HepG2 (cell line): ENCODE measurements around the gene MRPL27. TPM values are rescaled to one million over a fixed set of nuclear protein-coding genes. Genes with fewer than 3 reads are reported as not detected.
A peak's percentile ranks its signal among the peaks of the same experiment; 100 is the strongest.

Experiments used
- ATAC-seq: fragments of 200-7000 bp; cut with Tn5 transposase; 3 replicates; pipeline ENCODE4 v1.9.1; 2020; ENCODE audit warnings: mild to moderate bottlenecking, moderate library complexity
- BruUV-seq: library from RNA; stranded (reverse); fragments of 400-500 nt; replicated peaks from 2 replicates; lab custom pipeline; 2021; lab: Mats Ljungman, UMichigan
- CTCF ChIA-PET: fragments of 300-600 bp; formaldehyde crosslinking; extraction: SDS; loops from one replicate; lab custom pipeline; 2021; ENCODE audit warnings: low total read pairs, inconsistent platforms, low intra/inter-chr PET ratio; lab: Yijun Ruan, JAX
- POLR2A ChIA-PET: fragments of 350-600 bp; sonication (Branson Sonifier 250); formaldehyde crosslinking; loops from one replicate; lab custom pipeline; 2020; ENCODE audit warnings: antibody characterized with exemption, inconsistent platforms; lab: Yijun Ruan, JAX
- DNase-seq: peaks from one replicate; pipeline ENCODE4 v3.0.0-alpha.2; 2015; ENCODE audit warnings: low spot score
- FAIRE-seq: peaks from 3 replicates; lab custom pipeline; 2011; peaks lifted over from hg19 to GRCh38; lab: Jason Lieb, UNC
- H2AFZ ChIP-seq: one replicate; pipeline ENCODE4 v1.6.1; 2011; ENCODE audit warnings: low read length, inconsistent platforms
- H3K27ac ChIP-seq: fragments of 300-600 bp; 3 replicates; pipeline ENCODE4 v1.8.0; 2011; ENCODE audit warnings: mixed run types, mild to moderate bottlenecking, mixed read lengths, low read length, inconsistent platforms; ENCODE audit not compliant: insufficient read depth; ENCODE audit errors: extremely low read length
- H3K27me3 ChIP-seq, 2 experiments: fragments of 200-600 bp in 1 of 2; 2 replicates in 1 of 2; 3 replicates in 1 of 2; pipeline versions ENCODE4 v1.6.0 to v1.8.0; 2011; ENCODE audit warnings: low read length in 2 of 2, mild to moderate bottlenecking in 2 of 2, moderate library complexity in 2 of 2, inconsistent platforms in 1 of 2; ENCODE audit not compliant: insufficient read depth in 2 of 2, control insufficient read depth in 1 of 2
- H3K36me3 ChIP-seq, 2 experiments: fragments of 200-600 bp in 1 of 2; replicated peaks in 1 of 2; 2 replicates in 1 of 2; 3 replicates in 1 of 2; pipeline versions ENCODE4 v1.5.1 to v1.8.0; 2011; ENCODE audit warnings: low read length in 2 of 2, inconsistent platforms in 1 of 2; ENCODE audit not compliant: insufficient read depth in 2 of 2, control insufficient read depth in 1 of 2
- H3K4me1 ChIP-seq: 2 replicates; pipeline ENCODE4 v1.5.1; 2012; ENCODE audit warnings: low read length, inconsistent platforms; ENCODE audit not compliant: insufficient read depth
- H3K4me2 ChIP-seq: 2 replicates; pipeline ENCODE4 v1.6.0; 2011; ENCODE audit warnings: low read depth, low read length, inconsistent platforms
- H3K4me3 ChIP-seq, 3 experiments: fragments of 200-600 bp in 1 of 3; sonication (generic), shearing (Covaris generic) in 1 of 3; replicated peaks in 1 of 3; 2 replicates each; pipeline ENCODE4 v1.5.1; 2011 to 2016; ENCODE audit warnings: low read length in 3 of 3, inconsistent platforms in 2 of 3, low read depth in 2 of 3, mild to moderate bottlenecking in 2 of 3, control low read depth in 1 of 3, mixed read lengths in 1 of 3; ENCODE audit not compliant: insufficient read depth in 1 of 3
- H3K79me2 ChIP-seq: one replicate; pipeline ENCODE4 v1.6.1; 2011; ENCODE audit warnings: low read length, inconsistent platforms; ENCODE audit not compliant: insufficient read depth
- H3K9ac ChIP-seq: 2 replicates; pipeline ENCODE4 v1.6.0; 2011; ENCODE audit warnings: mild to moderate bottlenecking, low read depth, low read length, inconsistent platforms; ENCODE audit not compliant: insufficient read depth
- H3K9me3 ChIP-seq: 2 replicates; pipeline ENCODE4 v1.5.1; 2012; ENCODE audit warnings: mild to moderate bottlenecking, low read length
- H4K20me1 ChIP-seq: 2 replicates; pipeline ENCODE4 v1.6.0; 2011; ENCODE audit warnings: inconsistent platforms, mild to moderate bottlenecking, low read length, moderate library complexity; ENCODE audit not compliant: insufficient read depth
- HNRNPH1 ChIP-seq: fragments of 200-400 bp; formaldehyde crosslinking; optimal IDR thresholded peaks from 2 replicates; pipeline ENCODE3; 2017; ENCODE audit warnings: mild to moderate bottlenecking, low read depth, low read length
- NFKBIZ ChIP-seq: IDR thresholded peaks from 2 replicates; pipeline ENCODE4 v1.6.1; 2018; ENCODE audit warnings: missing genetic modification reagents, missing compliant biosample characterization
- PLRG1 ChIP-seq: fragments of 450-650 bp; conservative IDR thresholded peaks from 2 replicates; pipeline ENCODE4 v1.6.1; 2016
- UBTF ChIP-seq: sonication (generic); formaldehyde crosslinking; IDR thresholded peaks from 2 replicates; pipeline ENCODE4 v1.4.0; 2020; ENCODE audit warnings: mild to moderate bottlenecking, missing genetic modification reagents
- ZBTB42 ChIP-seq: sonication (generic); formaldehyde crosslinking; IDR thresholded peaks from 2 replicates; pipeline ENCODE4 v1.5.0; 2020; ENCODE audit warnings: mild to moderate bottlenecking, missing genetic modification reagents
- ZNF17 ChIP-seq: sonication (generic); formaldehyde crosslinking; IDR thresholded peaks from 2 replicates; pipeline ENCODE4 v1.5.0; 2020; ENCODE audit warnings: mild to moderate bottlenecking, missing genetic modification reagents
- ZNF619 ChIP-seq: sonication (generic); formaldehyde crosslinking; IDR thresholded peaks from 2 replicates; pipeline ENCODE4 v1.4.0; 2020; ENCODE audit warnings: mild to moderate bottlenecking, missing genetic modification reagents
- in situ Hi-C: cut with HindIII; loops from 2 replicates; pipeline ENCODE4 v1.10.0; 2017; ENCODE audit warnings: low pct_unique_long_range_greater_than_20kb; ENCODE audit not compliant: extremely low pct_ligation_motif_present
- intact Hi-C: fragments of 100-400 bp; cut with micrococcal nuclease; formaldehyde crosslinking; loops from one replicate; pipeline ENCODE4 v1.10.0; 2022; ENCODE audit not compliant: unreplicated experiment
- polyA plus RNA-seq, 8 experiments: library from polyadenylated mRNA; depleted of rRNA in 3 of 8; stranded (reverse) in 7 of 8; unstranded in 1 of 8; fragments of >200 nt; fragmentation: Illumina TruSeq in 4 of 8; extraction: Trizol in 4 of 8; gene quantifications; 2 replicates each; pipeline versions ENCODE4 v1.2.1 to v1.2.3, GENCODE V29; 2011 to 2016; ENCODE audit warnings: low read depth in 4 of 8, missing spikeins in 1 of 8, mixed read lengths in 1 of 8; ENCODE audit not compliant: insufficient read depth in 1 of 8
- total RNA-seq, 5 experiments: library from RNA; depleted of rRNA; stranded (reverse); fragments of >200 nt; fragmentation: Illumina TruSeq; extraction: Trizol; gene quantifications; 2 replicates each; pipeline ENCODE4 v1.2.3, GENCODE V29; 2016; ENCODE audit warnings: low read depth in 1 of 5
- TF ChIP-seq, protein P1 (sequence below): sonication (generic); formaldehyde crosslinking; IDR thresholded peaks from 2 replicates; pipeline ENCODE4; 2020; ENCODE audit warnings: missing genetic modification reagents, mild to moderate bottlenecking, borderline replicate concordance
- TF ChIP-seq, protein P2 (sequence below): sonication (generic); formaldehyde crosslinking; IDR thresholded peaks from 2 replicates; pipeline ENCODE4 v1.4.0; 2020; ENCODE audit warnings: missing genetic modification reagents, mild to moderate bottlenecking, borderline replicate concordance

Gene MRPL27
- total and polyA plus RNA-seq, 2 of the 13 experiments (the other 11 are each of a cell fraction or from before 2014, with no cell fraction given) = 137 to 217 TPM

GRCh38 chr17:50344731-50345365 lies 28.1 kb downstream of the MRPL27 start (continued):
- no peak for TF ChIP-seq ZBTB42 (CRISPR knock-in tag)
- TF ChIP-seq PLRG1 = no peak
- TF ChIP-seq NFKBIZ (CRISPR knock-in tag) = no peak
- TF ChIP-seq, protein P1, sequence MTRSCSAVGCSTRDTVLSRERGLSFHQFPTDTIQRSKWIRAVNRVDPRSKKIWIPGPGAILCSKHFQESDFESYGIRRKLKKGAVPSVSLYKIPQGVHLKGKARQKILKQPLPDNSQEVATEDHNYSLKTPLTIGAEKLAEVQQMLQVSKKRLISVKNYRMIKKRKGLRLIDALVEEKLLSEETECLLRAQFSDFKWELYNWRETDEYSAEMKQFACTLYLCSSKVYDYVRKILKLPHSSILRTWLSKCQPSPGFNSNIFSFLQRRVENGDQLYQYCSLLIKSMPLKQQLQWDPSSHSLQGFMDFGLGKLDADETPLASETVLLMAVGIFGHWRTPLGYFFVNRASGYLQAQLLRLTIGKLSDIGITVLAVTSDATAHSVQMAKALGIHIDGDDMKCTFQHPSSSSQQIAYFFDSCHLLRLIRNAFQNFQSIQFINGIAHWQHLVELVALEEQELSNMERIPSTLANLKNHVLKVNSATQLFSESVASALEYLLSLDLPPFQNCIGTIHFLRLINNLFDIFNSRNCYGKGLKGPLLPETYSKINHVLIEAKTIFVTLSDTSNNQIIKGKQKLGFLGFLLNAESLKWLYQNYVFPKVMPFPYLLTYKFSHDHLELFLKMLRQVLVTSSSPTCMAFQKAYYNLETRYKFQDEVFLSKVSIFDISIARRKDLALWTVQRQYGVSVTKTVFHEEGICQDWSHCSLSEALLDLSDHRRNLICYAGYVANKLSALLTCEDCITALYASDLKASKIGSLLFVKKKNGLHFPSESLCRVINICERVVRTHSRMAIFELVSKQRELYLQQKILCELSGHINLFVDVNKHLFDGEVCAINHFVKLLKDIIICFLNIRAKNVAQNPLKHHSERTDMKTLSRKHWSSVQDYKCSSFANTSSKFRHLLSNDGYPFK (CRISPR knock-in tag) = 0 out of 2 replicates have a peak, but pooled peaks have one; percentile 35
- TF ChIP-seq UBTF (CRISPR knock-in tag) = 0 out of 2 replicates have a peak, but pooled peaks have one; percentile 42

GRCh38 chr17:50339381-50339780 lies 33.6 kb downstream of the MRPL27 start:
- no peak overlapping the region for H2AFZ ChIP-seq
- H3K4me2 ChIP-seq = no peak overlapping the region
- in situ Hi-C loops = no loop called here
- ATAC-seq = no peak
- no TSS peak for BruUV-seq
- peaks cover 4 to 9% of the 10 kb centered on the region in 2 experiments; a peak in 2 of 5 replicates for H3K27me3 ChIP-seq
- no peak overlapping the region for H3K4me3 ChIP-seq
- no peaks in the 10 kb centered on the region for H3K9me3 ChIP-seq
- H3K9ac ChIP-seq = no peak overlapping the region
- H4K20me1 ChIP-seq = no peaks in the 10 kb centered on the region
- no peak overlapping the region for H3K27ac ChIP-seq
- TF ChIP-seq, protein P2, sequence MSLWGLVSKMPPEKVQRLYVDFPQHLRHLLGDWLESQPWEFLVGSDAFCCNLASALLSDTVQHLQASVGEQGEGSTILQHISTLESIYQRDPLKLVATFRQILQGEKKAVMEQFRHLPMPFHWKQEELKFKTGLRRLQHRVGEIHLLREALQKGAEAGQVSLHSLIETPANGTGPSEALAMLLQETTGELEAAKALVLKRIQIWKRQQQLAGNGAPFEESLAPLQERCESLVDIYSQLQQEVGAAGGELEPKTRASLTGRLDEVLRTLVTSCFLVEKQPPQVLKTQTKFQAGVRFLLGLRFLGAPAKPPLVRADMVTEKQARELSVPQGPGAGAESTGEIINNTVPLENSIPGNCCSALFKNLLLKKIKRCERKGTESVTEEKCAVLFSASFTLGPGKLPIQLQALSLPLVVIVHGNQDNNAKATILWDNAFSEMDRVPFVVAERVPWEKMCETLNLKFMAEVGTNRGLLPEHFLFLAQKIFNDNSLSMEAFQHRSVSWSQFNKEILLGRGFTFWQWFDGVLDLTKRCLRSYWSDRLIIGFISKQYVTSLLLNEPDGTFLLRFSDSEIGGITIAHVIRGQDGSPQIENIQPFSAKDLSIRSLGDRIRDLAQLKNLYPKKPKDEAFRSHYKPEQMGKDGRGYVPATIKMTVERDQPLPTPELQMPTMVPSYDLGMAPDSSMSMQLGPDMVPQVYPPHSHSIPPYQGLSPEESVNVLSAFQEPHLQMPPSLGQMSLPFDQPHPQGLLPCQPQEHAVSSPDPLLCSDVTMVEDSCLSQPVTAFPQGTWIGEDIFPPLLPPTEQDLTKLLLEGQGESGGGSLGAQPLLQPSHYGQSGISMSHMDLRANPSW (CRISPR knock-in tag) = no peak
- no peak for TF ChIP-seq ZNF17 (CRISPR knock-in tag)
- no peak for TF ChIP-seq HNRNPH1
- no peak for TF ChIP-seq ZNF619
- DNase-seq = no peak
- no peaks in the 10 kb centered on the region for H3K79me2 ChIP-seq
- H3K36me3 ChIP-seq = no peaks in the 10 kb centered on the region
- 0 out of 2 replicates have a peak, but pooled peaks cover under 1% of the 10 kb centered on the region for H3K4me1 ChIP-seq
- POLR2A ChIA-PET = no interaction called here
- CTCF ChIA-PET = no interaction called here
- intact Hi-C loops = no loop called here
- FAIRE-seq = no peak
